HG03565 (cell line): ENCODE measurements around the gene SNX5.
A peak's percentile ranks its signal among the peaks of the same experiment; 100 is the strongest.

Source experiments
- ATAC-seq: cut with Tn5 transposase; IDR thresholded peaks from one replicate; pipeline ENCODE4 v1.9.1; 2021; ENCODE audit warnings: mild to moderate bottlenecking, moderate library complexity; ENCODE audit not compliant: unreplicated experiment

Gene SNX5

GRCh38 chr20:17919149-17919548 is 49.4 kb downstream of the SNX5 start:
- ATAC-seq, result no peak

GRCh38 chr20:17917832-17918618 is 50.6 kb downstream of the SNX5 start:
- no peak for ATAC-seq

- ATAC-seq, result no peak
These were observed 52.1 kb downstream of the SNX5 start for GRCh38 chr20:17916433-17916891.

- no peak for ATAC-seq
These were observed 53.6 kb downstream of the SNX5 start for GRCh38 chr20:17914957-17915356.

GRCh38 chr20:17912916-17913315 is 55.7 kb downstream of the SNX5 start:
- ATAC-seq, result no peak

GRCh38 chr20:17911927-17912326 is 56.7 kb downstream of the SNX5 start:
- no peak for ATAC-seq

GRCh38 chr20:17910828-17911294 is 57.7 kb downstream of the SNX5 start:
- ATAC-seq, result no peak

GRCh38 chr20:17909869-17910321 is 58.7 kb downstream of the SNX5 start:
- ATAC-seq, result no peak

GRCh38 chr20:17905544-17905943 is 63.0 kb downstream of the SNX5 start:
- no peak for ATAC-seq

- ATAC-seq, result peak; percentile 90
These were observed 64.6 kb downstream of the SNX5 start for GRCh38 chr20:17904027-17904426.

- no peak for ATAC-seq
These were observed 66.0 kb downstream of the SNX5 start for GRCh38 chr20:17902531-17903083.

- ATAC-seq, result no peak
These were observed 66.6 kb downstream of the SNX5 start for GRCh38 chr20:17901971-17902370.

GRCh38 chr20:17898548-17898994 is 70.0 kb downstream of the SNX5 start:
- ATAC-seq, result no peak

GRCh38 chr20:17897566-17898307 is 70.9 kb downstream of the SNX5 start:
- no peak for ATAC-seq

- no peak for ATAC-seq
These were observed 71.7 kb downstream of the SNX5 start for GRCh38 chr20:17896771-17897369.

- ATAC-seq, result no peak
These were observed 72.3 kb downstream of the SNX5 start for GRCh38 chr20:17896193-17896723.

- ATAC-seq, result no peak
These were observed 72.9 kb downstream of the SNX5 start for GRCh38 chr20:17895641-17896171.

GRCh38 chr20:17893445-17893844 is 75.1 kb downstream of the SNX5 start:
- no peak for ATAC-seq

GRCh38 chr20:17892189-17892938 is 76.2 kb downstream of the SNX5 start:
- ATAC-seq, result no peak
